ENCODE data around the gene ZBTB43.
A peak's percentile ranks its signal among the peaks of the same experiment; 100 is the strongest.

Gene ZBTB43

GRCh38 chr9:126860077-126860756 lies 55.4 kb downstream of the ZBTB43 start, which contains the start of gene ZBTB34:
TSS of gene ZBTB34 (plus strand) at chr9:126860639. CDS start at chr9:126879400, 18,761 bp downstream.
- DNase-seq, result peak; percentile 63 to 64

- peak in 1 of 2 experiments; percentile 15 for DNase-seq
Observed at GRCh38 chr9:126860757-126861466, 56.1 kb downstream of the ZBTB43 start.

- no peak for DNase-seq
Observed at GRCh38 chr9:126861707-126862103, 56.9 kb downstream of the ZBTB43 start.

GRCh38 chr9:126862104-126862761 lies 57.4 kb downstream of the ZBTB43 start:
- DNase-seq, result no peak

- DNase-seq, result no peak
Observed at GRCh38 chr9:126864771-126865170, 59.9 kb downstream of the ZBTB43 start.

GRCh38 chr9:126869368-126869767 lies 64.5 kb downstream of the ZBTB43 start:
- no peak for DNase-seq

GRCh38 chr9:126872516-126872915 lies 67.7 kb downstream of the ZBTB43 start:
- no peak for DNase-seq

- no peak for DNase-seq
Observed at GRCh38 chr9:126874546-126875314, 69.9 kb downstream of the ZBTB43 start.

- no peak for DNase-seq
Observed at GRCh38 chr9:126875756-126876510, 71.1 kb downstream of the ZBTB43 start.

GRCh38 chr9:126876531-126876930 lies 71.7 kb downstream of the ZBTB43 start:
- no peak for DNase-seq

- no peak for DNase-seq
Observed at GRCh38 chr9:126877418-126877817, 72.6 kb downstream of the ZBTB43 start.

- DNase-seq, result no peak
Observed at GRCh38 chr9:126879288-126879687, 74.4 kb downstream of the ZBTB43 start.

- DNase-seq, result no peak
Observed at GRCh38 chr9:126880226-126880946, 75.5 kb downstream of the ZBTB43 start.

GRCh38 chr9:126880947-126881332 lies 76.1 kb downstream of the ZBTB43 start:
- no peak for DNase-seq

- DNase-seq, result no peak
Observed at GRCh38 chr9:126882746-126883145, 77.9 kb downstream of the ZBTB43 start.

- no peak for DNase-seq
Observed at GRCh38 chr9:126883636-126884035, 78.8 kb downstream of the ZBTB43 start.

- DNase-seq, result no peak
Observed at GRCh38 chr9:126885131-126885641, 80.3 kb downstream of the ZBTB43 start.

- DNase-seq, result no peak
Observed at GRCh38 chr9:126886034-126886822, 81.4 kb downstream of the ZBTB43 start.

GRCh38 chr9:126886897-126887296 lies 82.1 kb downstream of the ZBTB43 start:
- no peak for DNase-seq
